HCT116 (cell line): ENCODE measurements around the gene SMR3B. TPM values are rescaled to one million over a fixed set of nuclear protein-coding genes. Genes with fewer than 3 reads are reported as not detected.

Source experiments
- ATAC-seq: fragments of 200-7000 bp; cut with Tn5 transposase; 2 replicates; pipeline ENCODE4 v1.9.1; 2020; ENCODE audit warnings: mild to moderate bottlenecking, moderate library complexity
- BruUV-seq: library from RNA; stranded (reverse); fragments of 400-500 nt; replicated peaks from 2 replicates; lab custom pipeline; 2021; lab: Mats Ljungman, UMichigan
- CTCF ChIA-PET: fragments of 300-600 bp; sonication (Branson Sonifier 250); formaldehyde crosslinking; loops from one replicate; lab custom pipeline; 2021; ENCODE audit warnings: antibody characterized with exemption; lab: Charles Lee
- POLR2A ChIA-PET: fragments of 300-600, 350-600 bp; sonication (Branson Sonifier 250); formaldehyde crosslinking; loops from one replicate; lab custom pipeline; 2021; ENCODE audit warnings: antibody characterized with exemption; lab: Charles Lee
- RAD21 ChIA-PET, 2 experiments: fragments of 300-600 bp; sonication (Branson Sonifier 250); formaldehyde crosslinking; loops; one replicate each; lab custom pipeline; 2023; ENCODE audit warnings: low total read pairs in 2 of 2; ENCODE audit not compliant: uncharacterized antibody in 2 of 2, unreplicated experiment in 2 of 2, low non-redundant PET in 1 of 2; lab: Charles Lee
- DNase-seq: peaks from one replicate; pipeline ENCODE4 v3.0.0-alpha.2; 2010; ENCODE audit warnings: low read depth, low spot score
- H2AFZ ChIP-seq: fragments of 200-600 bp; shearing (Covaris generic), sonication (generic); 2 replicates; pipeline ENCODE4 v1.6.1; 2017; ENCODE audit warnings: low read depth, mixed run types, mixed read lengths, antibody characterized with exemption, low read length; ENCODE audit not compliant: poor library complexity, severe bottlenecking
- H3K27ac ChIP-seq: 2 replicates; pipeline ENCODE4 v1.5.1; 2012; ENCODE audit warnings: low read depth, low read length
- H3K27me3 ChIP-seq: fragments of 200-600 bp; sonication (generic); 2 replicates; pipeline ENCODE4 v1.6.1; 2016; ENCODE audit warnings: mixed run types, low read length, mixed read lengths; ENCODE audit not compliant: insufficient read depth
- H3K36me3 ChIP-seq, 2 experiments: fragments of 200-500 bp in 1 of 2; fragments of 200-600 bp in 1 of 2; sonication (Bioruptor generic) in 1 of 2; sonication (generic) in 1 of 2; 2 replicates each; pipeline versions ENCODE4 v1.5.1 to v1.6.1; 2014 to 2016; ENCODE audit warnings: low read length in 2 of 2, inconsistent platforms in 1 of 2, mixed read lengths in 1 of 2, mixed run types in 1 of 2; ENCODE audit not compliant: insufficient read depth in 2 of 2, control insufficient read depth in 1 of 2
- H3K4me1 ChIP-seq, 2 experiments: fragments of 200-600 bp in 1 of 2; sonication (generic) in 1 of 2; 2 replicates each; pipeline versions ENCODE4 v1.5.1 to v1.6.1; 2012 to 2017; ENCODE audit warnings: low read length in 2 of 2, inconsistent platforms in 1 of 2, mild to moderate bottlenecking in 1 of 2, mixed read lengths in 1 of 2, mixed run types in 1 of 2, moderate library complexity in 1 of 2; ENCODE audit not compliant: insufficient read depth in 2 of 2, control insufficient read depth in 1 of 2
- H3K4me2 ChIP-seq: fragments of 200-600 bp; sonication (generic); 2 replicates; pipeline ENCODE4 v1.6.1; 2017; ENCODE audit warnings: mixed run types, low read length, mixed read lengths
- H3K4me3 ChIP-seq, 2 experiments: fragments of 200-600 bp in 1 of 2; sonication (generic) in 1 of 2; replicated peaks in 1 of 2; 2 replicates each; pipeline ENCODE4 v1.5.1; 2011 to 2016; ENCODE audit warnings: low read length in 2 of 2, control low read depth in 1 of 2, low read depth in 1 of 2, mild to moderate bottlenecking in 1 of 2, mixed read lengths in 1 of 2, mixed run types in 1 of 2
- H3K79me2 ChIP-seq: fragments of 200-600 bp; sonication (generic); 2 replicates; pipeline ENCODE4 v1.6.1; 2017; ENCODE audit warnings: mild to moderate bottlenecking, mixed run types, low read length, moderate library complexity, mixed read lengths; ENCODE audit not compliant: insufficient read depth
- H3K9ac ChIP-seq: fragments of 200-600 bp; sonication (generic); 2 replicates; pipeline ENCODE4 v1.6.1; 2016; ENCODE audit warnings: low read length, mixed read lengths
- H3K9me2 ChIP-seq: fragments of 200-600 bp; sonication (generic), shearing (Covaris generic); 2 replicates; pipeline ENCODE4 v1.6.1; 2017; ENCODE audit warnings: mixed run types, mild to moderate bottlenecking, moderate library complexity; ENCODE audit not compliant: insufficient read depth
- H3K9me3 ChIP-seq, 2 experiments: fragments of 200-500 bp in 1 of 2; fragments of 200-600 bp in 1 of 2; sonication (Bioruptor generic) in 1 of 2; sonication (generic) in 1 of 2; 2 replicates each; pipeline ENCODE4 v1.6.1; 2014 to 2017; ENCODE audit warnings: low read length in 2 of 2, mixed read lengths in 2 of 2, inconsistent platforms in 1 of 2, low read depth in 1 of 2, mild to moderate bottlenecking in 1 of 2, mixed run types in 1 of 2, moderate library complexity in 1 of 2; ENCODE audit not compliant: control insufficient read depth in 1 of 2, insufficient read depth in 1 of 2
- H4K20me1 ChIP-seq: fragments of 200-600 bp; sonication (generic), shearing (Covaris generic); 2 replicates; pipeline ENCODE4 v1.6.1; 2017; ENCODE audit warnings: mixed run types, mild to moderate bottlenecking, moderate library complexity; ENCODE audit not compliant: insufficient read depth
- CBX3 ChIP-seq: IDR thresholded peaks from 2 replicates; pipeline ENCODE4 v1.6.1; 2012; ENCODE audit warnings: low read depth
- POLR2A ChIP-seq: IDR thresholded peaks from 2 replicates; pipeline ENCODE4 v1.7.0; 2011; ENCODE audit warnings: borderline replicate concordance; ENCODE audit not compliant: insufficient read depth, insufficient read length; ENCODE audit errors: extremely low read depth
- ZBTB33 ChIP-seq: IDR thresholded peaks from 2 replicates; pipeline ENCODE4 v1.6.1; 2011; ENCODE audit warnings: mild to moderate bottlenecking, low read length, moderate library complexity; ENCODE audit not compliant: insufficient replicate concordance; ENCODE audit errors: extremely low read depth
- ZFX ChIP-seq: fragments of 450-650 bp; IDR thresholded peaks from 2 replicates; pipeline ENCODE4 v1.6.1; 2017
- intact Hi-C: fragments of 100-400 bp; cut with micrococcal nuclease; formaldehyde crosslinking; loops from 2 replicates; pipeline ENCODE4 v1.10.0; 2022
- total RNA-seq: library from RNA; stranded (reverse); gene quantifications from one replicate; pipeline ENCODE4 v1.2.1, GENCODE V29; 2021; ENCODE audit not compliant: unreplicated experiment
- TF ChIP-seq, protein P1 (sequence below): IDR thresholded peaks from 2 replicates; pipeline ENCODE4 v1.6.1; 2012
- TF ChIP-seq, protein P2 (sequence below), 3 experiments: fragments of 200-600 bp in 1 of 3; sonication (generic) in 1 of 3; IDR thresholded peaks in 2 of 3; conservative IDR thresholded peaks in 1 of 3; 2 replicates each; pipeline ENCODE4 v1.5.1; 2012 to 2017; ENCODE audit warnings: low read depth in 2 of 3, low read length in 2 of 3, antibody characterized with exemption in 1 of 3, borderline replicate concordance in 1 of 3, control low read depth in 1 of 3, mild to moderate bottlenecking in 1 of 3, mixed read lengths in 1 of 3, mixed run types in 1 of 3, moderate library complexity in 1 of 3; ENCODE audit not compliant: insufficient read depth in 1 of 3

The SMR3B gene
- total RNA-seq, 1 experiment from 2014 or later, result not detected

GRCh38 chr4:70337886-70338420, 45.0 kb upstream of the SMR3B start:
- POLR2A ChIA-PET, result no interaction called here
- H3K27ac ChIP-seq, result no peak overlapping the region
- CTCF ChIA-PET, result no interaction called here
- H3K27me3 ChIP-seq, result no peaks in the 10 kb centered on the region
- TF ChIP-seq, protein P1, sequence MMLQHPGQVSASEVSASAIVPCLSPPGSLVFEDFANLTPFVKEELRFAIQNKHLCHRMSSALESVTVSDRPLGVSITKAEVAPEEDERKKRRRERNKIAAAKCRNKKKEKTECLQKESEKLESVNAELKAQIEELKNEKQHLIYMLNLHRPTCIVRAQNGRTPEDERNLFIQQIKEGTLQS, result no peak
- TF ChIP-seq CBX3 (no peak), ZBTB33 (no peak), POLR2A (no peak), ZFX (no peak)
- TF ChIP-seq, protein P2, sequence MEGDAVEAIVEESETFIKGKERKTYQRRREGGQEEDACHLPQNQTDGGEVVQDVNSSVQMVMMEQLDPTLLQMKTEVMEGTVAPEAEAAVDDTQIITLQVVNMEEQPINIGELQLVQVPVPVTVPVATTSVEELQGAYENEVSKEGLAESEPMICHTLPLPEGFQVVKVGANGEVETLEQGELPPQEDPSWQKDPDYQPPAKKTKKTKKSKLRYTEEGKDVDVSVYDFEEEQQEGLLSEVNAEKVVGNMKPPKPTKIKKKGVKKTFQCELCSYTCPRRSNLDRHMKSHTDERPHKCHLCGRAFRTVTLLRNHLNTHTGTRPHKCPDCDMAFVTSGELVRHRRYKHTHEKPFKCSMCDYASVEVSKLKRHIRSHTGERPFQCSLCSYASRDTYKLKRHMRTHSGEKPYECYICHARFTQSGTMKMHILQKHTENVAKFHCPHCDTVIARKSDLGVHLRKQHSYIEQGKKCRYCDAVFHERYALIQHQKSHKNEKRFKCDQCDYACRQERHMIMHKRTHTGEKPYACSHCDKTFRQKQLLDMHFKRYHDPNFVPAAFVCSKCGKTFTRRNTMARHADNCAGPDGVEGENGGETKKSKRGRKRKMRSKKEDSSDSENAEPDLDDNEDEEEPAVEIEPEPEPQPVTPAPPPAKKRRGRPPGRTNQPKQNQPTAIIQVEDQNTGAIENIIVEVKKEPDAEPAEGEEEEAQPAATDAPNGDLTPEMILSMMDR (IDR thresholded peaks at IDR 0.05 in 2 of 3, conservative IDR thresholded peaks at IDR 0.05 in 1 of 3; ENCODE audit: borderline replicate concordance in 1 of 3, insufficient read depth in 1 of 3, low read depth in 2 of 3, low read length in 2 of 3), result no peak
- RAD21 ChIA-PET, result no interaction called here
- H2AFZ ChIP-seq, result no peak overlapping the region
- no peaks in the 10 kb centered on the region for H4K20me1 ChIP-seq
- BruUV-seq, result no TSS peak
- H3K9me2 ChIP-seq, result no peaks in the 10 kb centered on the region
- H3K9ac ChIP-seq, result no peak overlapping the region
- ATAC-seq (no peak), DNase-seq (no peak)
- H3K36me3 ChIP-seq, result no peaks in the 10 kb centered on the region
- no peaks in the 10 kb centered on the region for H3K79me2 ChIP-seq
- H3K4me1 ChIP-seq, result no peaks in the 10 kb centered on the region
- intact Hi-C loops, result no loop called here
- no peak overlapping the region for H3K4me2 ChIP-seq
- no peak overlapping the region for H3K4me3 ChIP-seq
- H3K9me3 ChIP-seq, result no peaks in the 10 kb centered on the region
